NT2/D1 (cell line): ENCODE measurements around the gene AGMAT.
A peak's percentile ranks its signal among the peaks of the same experiment; 100 is the strongest.

ENCODE experiments used
- DNase-seq: peaks from one replicate; pipeline ENCODE4 v3.0.0-alpha.2; 2011; ENCODE audit warnings: low read depth, low spot score
- H3K27me3 ChIP-seq: 2 replicates; pipeline ENCODE4 v1.6.0; 2011; ENCODE audit warnings: mild to moderate bottlenecking; ENCODE audit not compliant: insufficient read length, insufficient read depth
- H3K36me3 ChIP-seq: 2 replicates; pipeline ENCODE4 v1.6.1; 2011; ENCODE audit warnings: mild to moderate bottlenecking, low read length, mixed read lengths; ENCODE audit not compliant: insufficient read depth, insufficient read length
- H3K4me1 ChIP-seq: 2 replicates; pipeline ENCODE4 v1.5.1; 2011; ENCODE audit not compliant: insufficient read depth, insufficient read length
- H3K4me3 ChIP-seq: 2 replicates; pipeline ENCODE4 v1.5.1; 2011; ENCODE audit warnings: low read depth; ENCODE audit not compliant: insufficient read length
- H3K9ac ChIP-seq: 2 replicates; pipeline ENCODE4 v1.6.0; 2011; ENCODE audit warnings: low read depth; ENCODE audit not compliant: insufficient read length
- H3K9me3 ChIP-seq: 2 replicates; pipeline ENCODE4 v1.5.1; 2011; ENCODE audit warnings: mild to moderate bottlenecking, low read length; ENCODE audit not compliant: insufficient read depth
- SUZ12 ChIP-seq: IDR thresholded peaks from 2 replicates; pipeline ENCODE4 v1.6.1; 2011; ENCODE audit not compliant: insufficient read length, insufficient read depth; ENCODE audit errors: extremely low read depth
- YY1 ChIP-seq: IDR thresholded peaks from 2 replicates; pipeline ENCODE4 v1.6.1; 2011; ENCODE audit not compliant: insufficient read length, insufficient read depth
- ZNF274 ChIP-seq: IDR thresholded peaks from 2 replicates; pipeline ENCODE4 v1.6.1; 2011; ENCODE audit warnings: mild to moderate bottlenecking, low read depth, low read length

Gene AGMAT

GRCh38 chr1:15584489-15585363, at the start of gene AGMAT:
Gene AGMAT (minus strand): TSS chr1:15585051. CDS start chr1:15584967, 84 bp downstream.
- Histone ChIP-seq H3K9me3 (no peaks in the 10 kb centered on the region), H3K36me3 (peaks cover 3% of the 10 kb centered on the region), H3K4me1 (no peaks in the 10 kb centered on the region), H3K4me3 (peak within 1 kb of the TSS; percentile 59), H3K9ac (peak within 1 kb of the TSS; percentile 76), H3K27me3 (no peaks in the 10 kb centered on the region)
- TF ChIP-seq ZNF274 = no peak
- TF ChIP-seq SUZ12 = no peak
- no peak for TF ChIP-seq YY1
- DNase-seq = peak; percentile 60

- H3K27me3 ChIP-seq = no peaks in the 10 kb centered on the region
- H3K4me3 ChIP-seq = no peak overlapping the region
- no peaks in the 10 kb centered on the region for H3K9me3 ChIP-seq
- H3K4me1 ChIP-seq = no peaks in the 10 kb centered on the region
- DNase-seq = no peak
- TF ChIP-seq ZNF274 (no peak), SUZ12 (no peak), YY1 (no peak)
- no peak overlapping the region for H3K9ac ChIP-seq
- peaks cover 71% of the 10 kb centered on the region for H3K36me3 ChIP-seq
Measured at GRCh38 chr1:15633756-15634420, 49.0 kb upstream of the AGMAT start.

- H3K9ac ChIP-seq = no peak overlapping the region
- no peak overlapping the region for H3K4me3 ChIP-seq
- DNase-seq = no peak
- no peaks in the 10 kb centered on the region for H3K27me3 ChIP-seq
- no peaks in the 10 kb centered on the region for H3K4me1 ChIP-seq
- no peaks in the 10 kb centered on the region for H3K9me3 ChIP-seq
- H3K36me3 ChIP-seq = peaks cover 40% of the 10 kb centered on the region
- TF ChIP-seq YY1 = no peak
- no peak for TF ChIP-seq ZNF274
- no peak for TF ChIP-seq SUZ12
Measured at GRCh38 chr1:15628003-15628402, 43.2 kb upstream of the AGMAT start.

- Histone ChIP-seq H3K4me3 (no peak overlapping the region), H3K36me3 (peaks cover 34% of the 10 kb centered on the region), H3K9me3 (no peaks in the 10 kb centered on the region), H3K4me1 (no peaks in the 10 kb centered on the region), H3K27me3 (no peaks in the 10 kb centered on the region), H3K9ac (no peak overlapping the region)
- DNase-seq = no peak
- TF ChIP-seq YY1 = no peak
- TF ChIP-seq ZNF274 = no peak
- TF ChIP-seq SUZ12 = no peak
Measured at GRCh38 chr1:15627343-15627988, 42.6 kb upstream of the AGMAT start.

- H3K36me3 ChIP-seq = peaks cover 34% of the 10 kb centered on the region
- no peak for DNase-seq
- no peak overlapping the region for H3K9ac ChIP-seq
- no peaks in the 10 kb centered on the region for H3K4me1 ChIP-seq
- H3K27me3 ChIP-seq = no peaks in the 10 kb centered on the region
- no peak overlapping the region for H3K4me3 ChIP-seq
- H3K9me3 ChIP-seq = no peaks in the 10 kb centered on the region
- TF ChIP-seq ZNF274 = no peak
- TF ChIP-seq SUZ12 = no peak
- TF ChIP-seq YY1 = no peak
Measured at GRCh38 chr1:15626269-15626950, 41.6 kb upstream of the AGMAT start.

- no peaks in the 10 kb centered on the region for H3K9me3 ChIP-seq
- TF ChIP-seq YY1 = no peak
- TF ChIP-seq ZNF274 = no peak
- TF ChIP-seq SUZ12 = no peak
- no peak overlapping the region for H3K4me3 ChIP-seq
- no peaks in the 10 kb centered on the region for H3K4me1 ChIP-seq
- H3K9ac ChIP-seq = no peak overlapping the region
- DNase-seq = no peak
- H3K36me3 ChIP-seq = peaks cover 27% of the 10 kb centered on the region
- H3K27me3 ChIP-seq = no peaks in the 10 kb centered on the region
Measured at GRCh38 chr1:15625056-15625917, 40.4 kb upstream of the AGMAT start.
